Activated T-cell treated with anti-CD3 and anti-CD28 coated beads, Interleukin-2, amount 50 U/mL, for 72 hours (primary cell): ENCODE measurements around the gene CASKIN2. TPM values are rescaled to one million over a fixed set of nuclear protein-coding genes. Genes with fewer than 3 reads are reported as not detected.

Experiments
- ATAC-seq, 2 donors: fragments of 150-1000 bp; cut with Tn5 transposase; replicated peaks in 1 of 2; 2 replicates each; pipeline ENCODE4 v1.10.0; 2021; ENCODE audit warnings: moderate library complexity in 2 of 2, mild to moderate bottlenecking in 1 of 2
- DNase-seq, 2 donors: peaks; one replicate each; pipeline ENCODE4 v3.0.0; 2021 to 2022; ENCODE audit warnings: mixed read lengths in 1 of 2
- H3K27ac Mint-ChIP-seq: one replicate; pipeline ENCODE4 v1.8.0; 2022; ENCODE audit warnings: mild to moderate bottlenecking, moderate library complexity, mixed read lengths
- H3K27me3 Mint-ChIP-seq: one replicate; pipeline ENCODE4 v1.8.0; 2022; ENCODE audit warnings: low read depth, mixed read lengths
- H3K36me3 Mint-ChIP-seq, 2 donors: one replicate each; pipeline ENCODE4 v1.8.0; 2022; ENCODE audit warnings: mixed read lengths in 2 of 2, mild to moderate bottlenecking in 1 of 2; ENCODE audit not compliant: insufficient read depth in 2 of 2
- H3K4me1 Mint-ChIP-seq: one replicate; pipeline ENCODE4 v1.8.0; 2022; ENCODE audit warnings: low read depth, mixed read lengths
- H3K4me3 Mint-ChIP-seq, 2 donors: one replicate each; pipeline ENCODE4 v1.8.0; 2022; ENCODE audit warnings: mild to moderate bottlenecking in 2 of 2, mixed read lengths in 2 of 2, moderate library complexity in 2 of 2
- H3K9me3 Mint-ChIP-seq, 2 donors: one replicate each; pipeline ENCODE4 v1.8.0; 2022; ENCODE audit warnings: mixed read lengths in 2 of 2
- total RNA-seq, 2 donors: library from RNA; stranded (reverse); gene quantifications; one replicate each; pipeline ENCODE4 v1.2.3, GENCODE V29; 2022

Gene CASKIN2
- total RNA-seq, 2 donors from 2014 or later = 4.1 to 6.6 TPM

DNA sequence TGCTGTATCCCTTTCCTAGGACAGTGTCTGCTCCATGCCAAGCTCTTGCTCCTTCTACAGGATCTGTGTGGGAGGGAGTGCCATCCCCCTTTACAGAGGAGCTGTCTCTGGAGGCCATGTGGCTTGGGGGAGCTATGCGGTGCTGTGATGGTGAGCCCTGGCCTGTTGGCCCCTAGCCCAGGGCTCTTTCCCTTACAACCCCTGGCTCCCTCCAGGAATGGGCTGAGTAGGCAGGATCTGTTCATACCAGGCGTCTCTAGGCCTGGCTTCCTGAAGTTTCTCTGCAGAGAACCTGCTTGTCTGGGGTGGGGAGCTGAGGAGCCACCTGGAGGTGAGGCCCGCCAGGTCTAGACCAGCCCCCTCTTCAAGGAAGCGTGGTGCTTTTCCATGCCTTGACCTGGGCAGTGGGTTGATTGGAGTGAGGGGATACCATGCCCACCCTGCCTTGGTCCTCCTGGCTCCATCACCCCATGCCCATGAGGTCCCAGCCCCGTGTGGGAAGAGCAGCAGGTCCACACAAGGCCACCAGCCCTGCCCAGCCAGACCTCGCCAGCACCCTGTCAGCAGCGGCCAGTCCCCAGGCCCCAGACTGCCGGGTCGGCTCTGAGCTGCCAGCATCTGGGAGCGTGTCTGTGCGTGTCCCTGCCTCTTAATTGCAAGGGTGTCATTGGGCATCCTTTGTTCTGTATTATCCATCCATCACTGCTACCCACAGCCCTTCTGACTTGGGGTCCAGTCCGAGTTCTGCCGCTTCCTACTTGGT lies 24.8 kb upstream of the CASKIN2 start:
- Mint-ChIP-seq H3K36me3 (no peaks in the 10 kb centered on the region), H3K27ac (no peak overlapping the region), H3K9me3 (no peaks in the 10 kb centered on the region), H3K27me3 (no peaks in the 10 kb centered on the region), H3K4me1 (peaks cover 8% of the 10 kb centered on the region), H3K4me3 (no peak overlapping the region)
- ATAC-seq (no peak), DNase-seq (no peak)

DNA sequence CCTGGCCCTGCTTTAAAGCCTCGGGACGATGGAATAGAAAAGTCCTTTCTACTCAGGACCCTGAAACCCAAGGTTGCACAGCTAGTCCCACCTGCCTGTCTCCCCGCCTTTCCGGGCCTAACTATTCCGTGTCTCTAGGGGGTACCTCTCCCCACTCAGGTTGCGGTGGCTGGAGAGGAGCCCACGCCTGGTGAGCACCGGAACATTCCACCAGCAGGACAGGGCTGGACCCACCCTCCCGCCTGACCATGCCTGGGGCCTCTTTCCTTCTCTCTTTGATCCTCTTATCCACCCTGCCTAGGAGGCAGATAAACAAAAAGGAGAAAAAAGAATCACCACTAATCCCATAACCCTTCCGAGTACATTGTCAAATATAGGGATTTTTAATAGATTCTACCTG lies 21.0 kb upstream of the CASKIN2 start:
- no peak overlapping the region for H3K27ac Mint-ChIP-seq
- H3K4me1 Mint-ChIP-seq = peaks cover 23% of the 10 kb centered on the region
- H3K27me3 Mint-ChIP-seq = no peaks in the 10 kb centered on the region
- ATAC-seq = no peak
- DNase-seq = no peak
- H3K36me3 Mint-ChIP-seq = no peaks in the 10 kb centered on the region
- no peaks in the 10 kb centered on the region for H3K9me3 Mint-ChIP-seq
- no peak overlapping the region for H3K4me3 Mint-ChIP-seq

DNA sequence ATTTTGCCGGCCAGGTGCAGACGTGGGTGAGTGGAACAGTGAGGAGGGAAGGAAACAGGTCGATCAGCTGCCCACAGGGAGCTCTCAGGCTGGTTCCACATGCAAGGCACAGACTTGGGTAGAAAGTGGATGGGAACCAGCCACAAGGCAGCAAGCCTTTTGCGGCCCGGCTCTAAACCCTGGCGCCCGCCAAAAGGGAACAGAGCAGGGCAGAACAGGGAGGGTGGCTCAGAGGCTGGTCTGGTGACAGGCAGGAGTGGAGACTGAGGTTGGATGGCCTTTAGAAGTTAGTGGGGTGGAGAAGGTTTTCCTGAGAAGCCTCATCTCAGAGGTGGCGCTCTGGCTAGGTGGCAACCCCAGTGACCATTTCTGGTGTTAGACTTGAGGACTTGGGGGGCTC lies 20.5 kb upstream of the CASKIN2 start:
- no peaks in the 10 kb centered on the region for H3K36me3 Mint-ChIP-seq
- peak overlapping the region; percentile 80 to 82 for H3K4me3 Mint-ChIP-seq
- H3K9me3 Mint-ChIP-seq = no peaks in the 10 kb centered on the region
- H3K27ac Mint-ChIP-seq = peak overlapping the region; percentile 70
- DNase-seq = no peak
- H3K27me3 Mint-ChIP-seq = no peaks in the 10 kb centered on the region
- H3K4me1 Mint-ChIP-seq = peaks cover 23% of the 10 kb centered on the region
- ATAC-seq = no peak

DNA sequence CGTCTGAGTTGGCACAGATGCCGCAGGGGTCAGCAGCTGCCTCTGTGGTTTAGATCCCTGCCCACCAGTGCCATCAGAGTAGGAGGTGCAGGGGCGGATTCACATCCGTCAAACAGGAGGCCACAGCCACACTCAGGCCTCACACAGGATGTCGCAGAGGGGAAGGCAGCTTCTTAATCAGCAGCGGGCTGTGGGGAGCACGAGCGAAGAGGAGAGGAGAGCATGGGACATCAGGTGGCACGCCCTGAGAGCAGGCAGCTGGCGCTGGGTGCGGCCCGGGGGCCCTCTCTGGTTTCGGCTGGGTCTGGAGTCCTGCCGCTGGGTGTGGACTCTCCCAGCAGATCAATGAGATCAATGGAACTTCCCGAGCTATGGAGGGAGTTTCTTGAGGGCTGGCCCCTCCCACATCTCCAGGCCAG lies 19.8 kb upstream of the CASKIN2 start:
- Mint-ChIP-seq H3K27me3 (no peaks in the 10 kb centered on the region), H3K9me3 (no peaks in the 10 kb centered on the region), H3K4me1 (peaks cover 23% of the 10 kb centered on the region), H3K4me3 (peak overlapping the region; percentile 80 to 82), H3K36me3 (no peaks in the 10 kb centered on the region), H3K27ac (peak overlapping the region; percentile 90)
- DNase-seq (peak; percentile 79 to 80), ATAC-seq (peak; percentile 99 to 100)

DNA sequence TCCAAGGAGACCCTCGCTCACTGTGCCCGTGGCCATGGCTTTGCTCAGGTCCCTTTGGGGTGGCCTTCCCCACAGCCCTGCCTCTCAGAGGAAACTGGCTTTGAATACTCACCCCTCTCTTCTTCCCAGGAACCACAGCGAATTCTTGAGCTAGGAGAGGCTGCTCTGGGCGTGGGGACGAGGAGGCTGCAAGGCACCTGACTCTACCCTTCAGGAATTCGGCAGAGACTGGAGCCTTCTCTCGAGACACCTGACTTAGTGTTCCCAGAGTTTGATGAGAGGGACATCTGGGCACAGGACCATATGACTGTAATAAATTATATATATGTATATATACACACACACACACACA lies 16.4 kb upstream of the CASKIN2 start:
- no peak overlapping the region for H3K27ac Mint-ChIP-seq
- DNase-seq (no peak), ATAC-seq (no peak)
- no peaks in the 10 kb centered on the region for H3K9me3 Mint-ChIP-seq
- no peaks in the 10 kb centered on the region for H3K27me3 Mint-ChIP-seq
- H3K4me3 Mint-ChIP-seq = no peak overlapping the region
- no peaks in the 10 kb centered on the region for H3K36me3 Mint-ChIP-seq
- H3K4me1 Mint-ChIP-seq = peaks cover 25% of the 10 kb centered on the region

DNA sequence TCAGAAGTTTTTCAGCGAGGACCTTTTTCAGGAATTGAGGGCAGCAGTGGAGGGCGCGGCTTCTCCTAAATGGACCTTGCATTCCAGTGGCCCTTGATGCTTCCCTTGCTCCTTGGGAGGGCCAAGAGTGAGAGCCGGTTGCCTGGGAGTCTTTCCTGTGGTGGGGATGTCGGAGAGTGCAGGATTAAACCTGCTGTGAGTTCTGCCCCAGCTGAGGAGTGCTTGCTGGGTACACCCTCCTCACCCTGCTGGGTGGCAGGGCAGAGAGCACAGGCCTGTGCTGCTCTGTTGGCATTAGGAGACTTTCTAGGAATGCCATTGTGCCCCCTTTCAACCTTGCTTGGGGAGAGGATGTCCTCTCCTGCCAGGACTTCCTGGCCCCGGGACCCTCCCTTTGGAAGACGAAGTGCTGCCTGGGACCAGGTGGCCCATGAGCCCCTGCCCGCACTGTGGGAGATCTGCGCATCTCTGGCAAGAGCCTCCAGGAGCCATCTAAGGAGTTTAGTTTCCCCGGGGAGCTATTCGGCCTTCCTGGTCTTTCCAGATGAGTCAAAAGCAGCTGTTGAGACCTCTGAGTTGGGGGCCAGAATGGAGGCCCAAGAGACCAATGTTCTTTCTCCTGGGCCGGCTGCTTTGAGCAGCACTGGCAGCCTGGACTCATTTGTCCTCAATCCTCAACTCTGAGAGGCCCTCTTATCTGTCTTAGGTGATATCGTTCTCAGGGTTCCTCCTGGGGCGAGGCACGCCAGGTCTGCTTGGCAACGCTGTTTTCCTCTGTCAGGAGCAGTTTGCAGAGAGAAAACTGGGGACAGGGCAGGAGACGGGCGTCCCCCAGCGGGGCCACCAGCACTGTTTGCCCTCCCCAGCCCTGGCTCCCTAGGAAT lies 15.7 kb upstream of the CASKIN2 start:
- Mint-ChIP-seq H3K36me3 (no peaks in the 10 kb centered on the region), H3K9me3 (no peaks in the 10 kb centered on the region), H3K27ac (no peak overlapping the region), H3K4me3 (no peak overlapping the region), H3K27me3 (no peaks in the 10 kb centered on the region), H3K4me1 (peaks cover 31% of the 10 kb centered on the region)
- no peak for DNase-seq
- no peak for ATAC-seq

DNA sequence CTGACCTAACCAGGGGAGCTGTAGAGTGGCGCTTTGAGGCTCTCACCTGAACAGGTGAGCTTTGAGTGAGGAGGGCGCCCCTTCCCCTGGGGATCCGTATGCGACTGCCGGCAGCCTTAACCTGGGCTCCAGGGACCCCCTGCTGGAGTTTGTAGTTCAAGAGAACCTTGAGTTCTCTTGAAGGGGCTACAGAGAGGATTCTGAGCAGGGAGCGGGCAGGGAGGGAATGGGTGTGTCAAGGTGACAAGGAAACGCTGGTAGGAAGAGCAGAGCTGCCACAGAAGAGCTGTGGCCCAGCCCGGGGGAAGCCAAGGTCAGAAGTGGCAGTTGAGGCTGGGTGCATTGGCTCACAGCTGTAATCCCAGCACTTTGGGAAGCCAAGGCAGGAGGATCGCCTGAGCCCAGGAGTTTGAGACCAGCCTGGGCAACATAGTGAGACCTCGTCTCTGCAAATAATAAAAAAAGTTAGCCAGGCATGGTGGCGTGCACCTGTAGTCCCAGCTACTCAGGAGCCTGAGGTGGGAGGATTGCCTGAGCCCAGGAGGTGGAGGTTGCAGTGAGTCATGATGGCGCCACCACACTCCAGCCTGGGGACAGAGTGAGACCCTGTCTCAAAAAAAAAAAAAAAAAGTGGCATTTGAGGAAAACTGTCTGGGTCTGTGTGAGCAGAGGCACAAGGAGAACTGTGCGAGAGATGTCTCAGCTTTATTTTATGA lies 11.4 kb upstream of the CASKIN2 start:
- Mint-ChIP-seq H3K27ac (no peak overlapping the region), H3K4me3 (peak overlapping the region; percentile 71 to 75)
- no peak for ATAC-seq

DNA sequence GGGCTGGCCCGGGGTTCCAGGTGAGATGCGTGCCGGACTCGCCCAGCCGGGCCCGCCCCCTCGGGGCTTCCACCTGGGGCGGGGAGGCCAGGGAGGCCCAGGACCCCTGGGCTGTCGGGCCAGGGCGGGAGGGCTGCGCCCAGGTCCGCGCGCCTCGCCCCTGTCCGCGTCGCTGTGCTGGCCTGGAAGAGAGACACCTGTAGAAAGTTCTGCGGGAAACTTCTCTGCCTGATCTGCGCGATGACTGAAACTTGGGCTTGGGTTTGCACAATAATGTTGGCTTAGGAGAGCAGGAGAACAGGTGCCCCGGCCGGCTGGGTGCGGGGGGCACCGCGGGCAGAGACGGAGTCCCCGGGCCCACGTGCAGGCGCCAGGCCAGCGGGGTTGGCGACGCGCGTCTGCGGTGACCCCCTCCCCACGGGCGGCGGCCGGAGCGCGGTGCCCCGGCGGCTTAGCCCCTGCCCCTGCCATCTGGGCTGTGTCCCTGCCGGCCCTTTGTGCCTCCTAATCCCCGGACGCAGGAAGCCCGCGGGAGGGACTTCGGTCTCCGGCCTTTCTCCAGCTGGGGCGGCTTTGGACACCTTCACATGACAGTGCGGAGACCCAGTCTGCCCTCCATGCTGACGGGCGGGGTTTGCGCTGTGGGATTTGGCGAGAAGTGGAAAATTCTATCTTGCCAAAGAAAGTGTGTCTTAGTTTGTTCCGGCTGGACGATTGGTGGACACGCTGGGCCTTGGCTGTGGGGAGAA lies 10.6 kb upstream of the CASKIN2 start:
- Mint-ChIP-seq H3K27ac (no peak overlapping the region), H3K4me3 (peak overlapping the region; percentile 75 to 78), H3K27me3 (no peaks in the 10 kb centered on the region), H3K4me1 (peaks cover 13% of the 10 kb centered on the region), H3K9me3 (no peaks in the 10 kb centered on the region), H3K36me3 (peaks cover 0 to 2% of the 10 kb centered on the region in 2 donors)
- peak; percentile 30 to 33 for ATAC-seq
- no peak for DNase-seq

More for the DNA sequence above, 11.4 kb upstream of the CASKIN2 start:
- H3K4me1 Mint-ChIP-seq = peaks cover 13% of the 10 kb centered on the region
- H3K9me3 Mint-ChIP-seq = no peaks in the 10 kb centered on the region
- H3K36me3 Mint-ChIP-seq = peaks cover 0 to 2% of the 10 kb centered on the region in 2 donors
- no peaks in the 10 kb centered on the region for H3K27me3 Mint-ChIP-seq
- no peak for DNase-seq

DNA sequence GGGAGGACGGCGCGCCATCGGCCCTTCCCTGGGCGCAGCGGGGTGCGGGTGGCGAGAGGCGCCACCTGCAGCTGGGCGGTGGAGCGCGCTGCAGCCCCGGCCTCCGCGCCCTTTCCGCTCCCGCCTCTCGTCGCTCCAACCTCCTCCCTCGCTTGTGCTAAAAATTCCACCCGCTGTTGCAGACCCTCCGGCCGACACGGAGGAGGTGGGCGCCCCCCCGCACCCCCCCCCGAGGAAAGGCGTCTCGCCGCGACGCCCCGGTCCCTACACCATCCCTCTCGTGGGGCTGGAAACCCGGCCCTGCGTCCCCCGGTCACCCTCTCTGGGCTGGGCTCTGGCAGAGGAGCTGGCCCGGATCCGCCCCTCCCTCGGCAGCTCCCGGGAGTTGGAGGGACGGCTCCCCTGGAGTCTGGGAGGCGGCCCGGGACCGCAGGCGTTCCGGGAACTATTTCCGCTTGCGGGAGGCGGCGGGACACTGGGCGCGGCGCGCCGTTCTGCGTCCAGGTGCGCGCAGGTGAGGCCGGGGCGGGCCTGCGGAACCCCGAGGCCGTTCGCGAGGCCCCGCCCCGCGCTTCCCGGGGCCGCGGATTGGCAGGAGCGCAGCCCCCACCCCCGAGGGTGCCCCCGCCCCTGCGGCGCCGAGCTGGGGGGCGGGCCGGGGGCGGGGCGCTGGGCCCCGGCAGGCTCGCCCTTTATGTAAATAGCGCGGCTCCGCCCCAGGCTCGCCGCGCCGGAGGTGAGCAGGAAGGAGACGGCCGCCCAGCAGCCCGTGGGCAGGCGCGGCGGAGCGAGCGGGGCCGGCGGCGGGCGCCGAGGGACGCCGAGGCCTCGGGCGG lies 9.9 kb upstream of the CASKIN2 start, which contains the start of gene LLGL2:
Gene LLGL2 (plus strand): TSS at position 728 of the 836 bp plus-strand sequence. CDS start 17,730 bp downstream, outside the sequence.
- ATAC-seq = peak; percentile 93
- H3K27ac Mint-ChIP-seq = no peak within 1 kb of the TSS
- no peaks in the 10 kb centered on the region for H3K27me3 Mint-ChIP-seq
- H3K4me3 Mint-ChIP-seq = peak within 1 kb of the TSS; percentile 75 to 78
- DNase-seq = peak; percentile 86 to 90
- H3K36me3 Mint-ChIP-seq = peaks cover 0 to 2% of the 10 kb centered on the region in 2 donors
- no peaks in the 10 kb centered on the region for H3K9me3 Mint-ChIP-seq
- H3K4me1 Mint-ChIP-seq = peaks cover 13% of the 10 kb centered on the region

DNA sequence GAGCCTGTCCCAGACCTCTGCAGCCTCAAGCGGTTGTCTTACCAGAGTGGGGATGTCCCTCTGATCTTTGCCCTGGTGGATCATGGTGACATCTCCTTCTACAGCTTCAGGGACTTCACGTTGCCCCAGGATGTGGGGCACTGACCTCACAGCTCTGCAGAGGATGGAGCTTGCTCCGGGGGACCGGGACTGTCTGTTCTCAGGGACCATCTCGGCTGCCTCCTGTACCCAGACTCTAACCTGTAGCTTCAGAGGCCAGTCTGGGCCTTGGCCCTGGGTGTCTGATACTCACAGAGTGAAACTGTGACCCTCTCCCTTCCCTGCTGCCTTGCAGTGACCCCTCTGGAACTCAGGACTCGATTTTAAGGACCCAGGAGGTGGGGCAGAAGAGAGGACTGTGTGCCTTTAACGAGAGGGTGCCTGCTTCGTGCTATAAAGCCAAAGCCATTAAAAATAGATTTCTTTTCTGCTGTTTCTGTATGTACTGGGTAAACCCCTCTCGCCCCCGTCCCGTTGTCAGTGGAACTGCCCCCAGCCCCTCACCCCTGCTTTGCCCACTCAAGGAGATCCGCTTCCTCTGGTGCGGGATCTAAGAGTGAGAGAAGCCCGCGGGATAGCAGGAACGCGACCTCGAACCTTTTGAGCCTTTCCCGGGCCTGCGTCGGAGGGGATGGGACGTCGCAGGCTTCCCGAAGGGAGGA lies 9.1 kb upstream of the CASKIN2 start:
- ATAC-seq (no peak), DNase-seq (no peak)
- Mint-ChIP-seq H3K9me3 (no peaks in the 10 kb centered on the region), H3K4me3 (peak overlapping the region; percentile 57 to 64), H3K4me1 (peaks cover 13% of the 10 kb centered on the region), H3K36me3 (peaks cover 0 to 3% of the 10 kb centered on the region in 2 donors), H3K27me3 (no peaks in the 10 kb centered on the region), H3K27ac (no peak overlapping the region)

DNA sequence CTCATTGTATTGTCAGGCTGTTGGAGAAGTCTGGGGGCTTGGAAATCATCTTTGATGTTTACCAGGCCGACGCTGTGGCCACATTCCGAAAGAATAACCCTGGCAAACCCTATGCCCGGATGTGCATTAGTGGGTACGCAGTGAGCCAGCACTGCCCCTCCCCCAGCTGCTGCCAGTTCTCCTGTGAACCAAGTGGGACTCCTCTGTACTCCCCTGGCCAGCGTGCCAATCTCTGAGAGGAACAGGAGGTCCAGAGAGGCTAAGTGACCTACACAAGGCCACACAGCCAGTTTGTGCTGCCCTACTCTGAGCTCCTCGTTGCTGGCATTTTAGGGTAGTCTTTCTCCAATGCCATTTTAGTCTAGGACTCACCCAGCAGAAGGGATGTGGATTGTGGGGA lies 8.3 kb upstream of the CASKIN2 start:
- no peaks in the 10 kb centered on the region for H3K27me3 Mint-ChIP-seq
- no peaks in the 10 kb centered on the region for H3K9me3 Mint-ChIP-seq
- H3K36me3 Mint-ChIP-seq = peaks cover 0 to 5% of the 10 kb centered on the region in 2 donors
- H3K4me1 Mint-ChIP-seq = peaks cover 19% of the 10 kb centered on the region
- no peak overlapping the region for H3K27ac Mint-ChIP-seq
- DNase-seq (no peak), ATAC-seq (no peak)
- H3K4me3 Mint-ChIP-seq = no peak overlapping the region
